Ishikawa (cell line): ENCODE results near the gene SOX6.

ENCODE experiments used
- CEBPB ChIP-seq: IDR thresholded peaks from 2 replicates; pipeline ENCODE4 v1.6.1; 2012
- CREB1 ChIP-seq: IDR thresholded peaks from 2 replicates; pipeline ENCODE4 v1.6.1; 2012; ENCODE audit warnings: low read depth
- EGR1 ChIP-seq: IDR thresholded peaks from 2 replicates; pipeline ENCODE4 v1.6.1; 2012
- EP300 ChIP-seq: IDR thresholded peaks from 2 replicates; pipeline ENCODE4 v1.6.1; 2012; ENCODE audit warnings: borderline replicate concordance
- FOXM1 ChIP-seq: IDR thresholded peaks from 2 replicates; pipeline ENCODE4 v1.6.1; 2012; ENCODE audit warnings: low read depth, borderline replicate concordance
- MAX ChIP-seq: IDR thresholded peaks from 2 replicates; pipeline ENCODE4 v1.6.1; 2012
- NFIC ChIP-seq: IDR thresholded peaks from 2 replicates; pipeline ENCODE4 v1.6.1; 2012
- RAD21 ChIP-seq: IDR thresholded peaks from 2 replicates; pipeline ENCODE4 v1.6.1; 2012; ENCODE audit warnings: low read depth
- REST ChIP-seq: IDR thresholded peaks from 2 replicates; pipeline ENCODE4 v1.6.1; 2012; ENCODE audit warnings: low read depth, mild to moderate bottlenecking
- TAF1 ChIP-seq: IDR thresholded peaks from 2 replicates; pipeline ENCODE4 v1.6.1; 2012; ENCODE audit warnings: low read depth, mild to moderate bottlenecking
- TCF12 ChIP-seq: IDR thresholded peaks from 2 replicates; pipeline ENCODE4 v1.6.1; 2012; ENCODE audit warnings: low read depth
- TEAD4 ChIP-seq: IDR thresholded peaks from 2 replicates; pipeline ENCODE4 v1.6.1; 2012
- USF1 ChIP-seq: IDR thresholded peaks from 2 replicates; pipeline ENCODE4 v1.6.1; 2012
- YY1 ChIP-seq: IDR thresholded peaks from 2 replicates; pipeline ENCODE4 v1.6.1; 2012; ENCODE audit warnings: low read depth
- ZBTB7A ChIP-seq: IDR thresholded peaks from 2 replicates; pipeline ENCODE4 v1.6.1; 2012; ENCODE audit warnings: low read depth

Gene SOX6

GRCh38 chr11:16091862-16092261 lies 264.5 kb downstream of the SOX6 start:
- TF ChIP-seq FOXM1: no peak
- TF ChIP-seq TEAD4: no peak
- no peak for TF ChIP-seq RAD21
- TF ChIP-seq TAF1: no peak
- no peak for TF ChIP-seq CREB1
- no peak for TF ChIP-seq MAX
- TF ChIP-seq USF1: no peak
- no peak for TF ChIP-seq YY1

GRCh38 chr11:16089481-16089880 lies 266.9 kb downstream of the SOX6 start:
- TF ChIP-seq RAD21 (no peak), YY1 (no peak), TAF1 (no peak), FOXM1 (no peak), NFIC (no peak), MAX (no peak), USF1 (no peak), EGR1 (no peak), CREB1 (no peak)

- TF ChIP-seq REST (no peak), EGR1 (no peak), TCF12 (no peak), USF1 (no peak)
Measured at GRCh38 chr11:16088774-16089173, 267.6 kb downstream of the SOX6 start.

- no peak for TF ChIP-seq NFIC
- TF ChIP-seq TEAD4: no peak
- TF ChIP-seq YY1: no peak
- TF ChIP-seq ZBTB7A: no peak
- TF ChIP-seq CREB1: no peak
- TF ChIP-seq FOXM1: no peak
- no peak for TF ChIP-seq RAD21
- TF ChIP-seq EGR1: no peak
- no peak for TF ChIP-seq MAX
- TF ChIP-seq TAF1: no peak
- no peak for TF ChIP-seq USF1
- no peak for TF ChIP-seq CEBPB
- no peak for TF ChIP-seq EP300
- TF ChIP-seq TCF12: no peak
- no peak for TF ChIP-seq REST
Measured at GRCh38 chr11:16087886-16088285, 268.5 kb downstream of the SOX6 start.

GRCh38 chr11:16086229-16086819 lies 270.0 kb downstream of the SOX6 start:
- no peak for TF ChIP-seq ZBTB7A
- no peak for TF ChIP-seq REST
- TF ChIP-seq RAD21: 0 out of 2 replicates have a peak, but pooled peaks have one; percentile 9
- no peak for TF ChIP-seq TAF1
- peak; percentile 70 for TF ChIP-seq TCF12
- TF ChIP-seq MAX: peak; percentile 33; the same call in 1 of the 2 replicates
- no peak for TF ChIP-seq CEBPB
- TF ChIP-seq NFIC: peak; percentile 43; the same call in 1 of the 2 replicates
- TF ChIP-seq EP300: peak; percentile 57; the same call in 1 of the 2 replicates
- TF ChIP-seq FOXM1: peak; percentile 56; the same call in 1 of the 2 replicates
- TF ChIP-seq YY1: no peak
- TF ChIP-seq CREB1: 0 out of 2 replicates have a peak, but pooled peaks have one; percentile 18
- peak; percentile 67 for TF ChIP-seq TEAD4
- no peak for TF ChIP-seq USF1
- TF ChIP-seq EGR1: no peak
